Suppressor macrophage (primary cell): ENCODE results near the gene ACSL3.
A peak's percentile ranks its signal among the peaks of the same experiment; 100 is the strongest.
"Not testable (repeated sequence)": the region's sequence is repeated elsewhere in the genome, so short reads cannot be mapped to it uniquely, and the experiment has no call there.

Experiments
- DNase-seq, 4 experiments: peaks; one replicate each; pipeline ENCODE4 v3.0.0-alpha.2; 2020 to 2022

Gene ACSL3

GRCh38 chr2:222978850-222979249, 118.0 kb downstream of the ACSL3 start:
- DNase-seq: no peak

- DNase-seq: no peak
Observed at GRCh38 chr2:222979484-222979883, 118.6 kb downstream of the ACSL3 start.

- DNase-seq: peak; percentile 48 to 77 (median 75)
Observed at GRCh38 chr2:222982010-222982908, 121.4 kb downstream of the ACSL3 start.

- DNase-seq: peak in 1 of 4 experiments; percentile 19
Observed at GRCh38 chr2:222982909-222983265, 122.1 kb downstream of the ACSL3 start.

- DNase-seq: no peak
Observed at GRCh38 chr2:222984908-222985307, 124.1 kb downstream of the ACSL3 start.

- no peak for DNase-seq
Observed at GRCh38 chr2:222989431-222989830, 128.6 kb downstream of the ACSL3 start.

GRCh38 chr2:222990206-222990605, 129.4 kb downstream of the ACSL3 start:
- DNase-seq: not testable (repeated sequence)

GRCh38 chr2:222992137-222992536, 131.3 kb downstream of the ACSL3 start:
- DNase-seq: peak; percentile 9 to 57 (median 34)
